Central memory CD8-positive, alpha-beta T cell (primary cell): ENCODE measurements around the gene DENND1A.
A peak's percentile ranks its signal among the peaks of the same experiment; 100 is the strongest.

Experiments
- ATAC-seq: fragments of 150-1000 bp; cut with Tn5 transposase; replicated peaks from 2 replicates; pipeline ENCODE4 v1.10.0; 2022; ENCODE audit warnings: mild to moderate bottlenecking, moderate FRiP score, moderate number of reproducible peaks; ENCODE audit not compliant: poor library complexity, severe bottlenecking; ENCODE audit errors: extremely low read depth
- DNase-seq, 2 donors: peaks; one replicate each; pipeline ENCODE4 v3.0.0; 2021; ENCODE audit warnings: low spot score in 2 of 2
- H3K27ac Mint-ChIP-seq: one replicate; pipeline ENCODE4 v1.8.0; 2022; ENCODE audit warnings: low read depth, mild to moderate bottlenecking, moderate library complexity, mixed read lengths
- H3K27me3 Mint-ChIP-seq: one replicate; pipeline ENCODE4 v1.8.0; 2022; ENCODE audit warnings: mixed read lengths
- H3K36me3 Mint-ChIP-seq: one replicate; pipeline ENCODE4 v1.8.0; 2022; ENCODE audit warnings: mild to moderate bottlenecking, moderate library complexity, mixed read lengths; ENCODE audit not compliant: insufficient read depth
- H3K4me1 Mint-ChIP-seq: one replicate; pipeline ENCODE4 v1.8.0; 2022; ENCODE audit warnings: mixed read lengths
- H3K4me3 Mint-ChIP-seq: one replicate; pipeline ENCODE4 v1.8.0; 2022; ENCODE audit warnings: mild to moderate bottlenecking, moderate library complexity, mixed read lengths
- H3K9me3 Mint-ChIP-seq: one replicate; pipeline ENCODE4 v1.8.0; 2022; ENCODE audit warnings: mixed read lengths

The DENND1A gene

DNA sequence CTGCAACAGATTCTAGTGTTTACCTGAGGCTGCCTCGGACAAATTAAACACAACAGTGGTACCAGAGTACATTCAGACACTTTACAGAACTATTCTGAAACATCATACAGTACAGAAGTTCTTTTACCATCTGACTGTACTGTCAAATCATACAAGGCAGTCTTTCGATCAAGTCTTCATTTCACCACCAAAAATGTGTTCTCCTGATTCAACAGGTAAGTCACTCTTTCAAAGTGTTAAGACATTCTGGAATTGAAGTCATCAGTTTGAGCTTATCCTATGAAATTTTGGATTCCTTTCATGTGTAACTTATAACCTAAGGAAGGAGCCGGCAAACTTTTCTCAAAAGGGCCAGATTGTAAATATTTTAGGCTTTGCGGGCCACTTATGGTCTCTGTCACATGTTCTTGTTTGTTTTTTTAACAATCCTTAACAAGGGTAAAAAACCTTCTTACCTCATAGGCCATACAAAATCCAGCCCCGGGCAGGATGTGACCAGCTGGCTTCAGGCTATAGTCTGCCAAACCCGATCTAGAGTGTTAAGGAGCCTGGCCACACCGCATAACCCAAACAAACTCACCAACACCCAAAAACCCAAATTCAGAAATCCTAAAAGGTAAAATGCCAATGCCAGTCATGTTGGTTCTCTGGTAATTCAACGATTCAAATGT is 151.6 kb downstream of the DENND1A start:
- Mint-ChIP-seq H3K4me3 (no peak overlapping the region), H3K36me3 (no peaks in the 10 kb centered on the region), H3K4me1 (peaks cover 12% of the 10 kb centered on the region), H3K27me3 (no peaks in the 10 kb centered on the region), H3K9me3 (no peaks in the 10 kb centered on the region), H3K27ac (no peak overlapping the region)
- no peak for ATAC-seq
- DNase-seq, result no peak

DNA sequence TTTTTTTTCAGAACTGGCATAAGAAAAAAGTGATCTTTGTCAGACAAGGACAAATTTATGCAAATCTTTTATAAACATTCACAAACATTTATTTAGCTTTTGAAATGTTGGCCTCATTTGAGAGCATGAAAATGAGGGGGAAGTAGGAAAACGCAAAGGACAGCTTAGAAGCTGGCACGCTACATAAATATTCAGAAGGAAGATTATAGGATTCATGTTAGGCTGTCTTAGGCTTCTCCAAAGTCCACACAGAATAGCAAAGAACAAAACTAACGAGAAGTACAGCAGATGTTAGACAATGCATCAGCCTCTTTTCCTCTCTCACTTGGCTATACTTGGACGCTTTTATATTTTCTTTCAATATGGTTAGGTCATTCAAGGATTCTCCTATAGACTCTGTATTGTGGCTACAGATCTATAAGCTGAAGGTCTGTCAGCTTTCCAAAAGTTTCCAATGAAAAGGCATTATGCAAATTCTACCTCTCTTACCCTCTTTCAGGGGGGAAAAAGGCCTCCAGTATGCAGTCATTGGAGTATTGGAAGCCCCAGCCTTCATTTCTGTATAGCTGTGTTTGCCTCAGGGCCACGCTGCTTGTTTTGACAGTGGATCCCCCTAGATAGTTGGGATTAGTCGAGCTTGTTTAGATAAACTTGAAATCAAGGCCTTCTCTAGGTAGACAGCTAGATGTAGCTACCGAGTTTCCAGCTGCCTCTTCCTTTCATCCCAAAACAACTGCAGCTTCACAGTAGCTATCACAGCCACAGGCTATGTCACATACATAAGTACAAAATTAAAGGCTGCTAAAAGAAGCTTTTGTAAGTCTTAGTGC is 153.0 kb downstream of the DENND1A start:
- ATAC-seq, result no peak
- Mint-ChIP-seq H3K4me1 (peaks cover 12% of the 10 kb centered on the region), H3K36me3 (no peaks in the 10 kb centered on the region), H3K27ac (no peak overlapping the region), H3K9me3 (no peaks in the 10 kb centered on the region), H3K4me3 (no peak overlapping the region), H3K27me3 (no peaks in the 10 kb centered on the region)
- DNase-seq, result no peak

DNA sequence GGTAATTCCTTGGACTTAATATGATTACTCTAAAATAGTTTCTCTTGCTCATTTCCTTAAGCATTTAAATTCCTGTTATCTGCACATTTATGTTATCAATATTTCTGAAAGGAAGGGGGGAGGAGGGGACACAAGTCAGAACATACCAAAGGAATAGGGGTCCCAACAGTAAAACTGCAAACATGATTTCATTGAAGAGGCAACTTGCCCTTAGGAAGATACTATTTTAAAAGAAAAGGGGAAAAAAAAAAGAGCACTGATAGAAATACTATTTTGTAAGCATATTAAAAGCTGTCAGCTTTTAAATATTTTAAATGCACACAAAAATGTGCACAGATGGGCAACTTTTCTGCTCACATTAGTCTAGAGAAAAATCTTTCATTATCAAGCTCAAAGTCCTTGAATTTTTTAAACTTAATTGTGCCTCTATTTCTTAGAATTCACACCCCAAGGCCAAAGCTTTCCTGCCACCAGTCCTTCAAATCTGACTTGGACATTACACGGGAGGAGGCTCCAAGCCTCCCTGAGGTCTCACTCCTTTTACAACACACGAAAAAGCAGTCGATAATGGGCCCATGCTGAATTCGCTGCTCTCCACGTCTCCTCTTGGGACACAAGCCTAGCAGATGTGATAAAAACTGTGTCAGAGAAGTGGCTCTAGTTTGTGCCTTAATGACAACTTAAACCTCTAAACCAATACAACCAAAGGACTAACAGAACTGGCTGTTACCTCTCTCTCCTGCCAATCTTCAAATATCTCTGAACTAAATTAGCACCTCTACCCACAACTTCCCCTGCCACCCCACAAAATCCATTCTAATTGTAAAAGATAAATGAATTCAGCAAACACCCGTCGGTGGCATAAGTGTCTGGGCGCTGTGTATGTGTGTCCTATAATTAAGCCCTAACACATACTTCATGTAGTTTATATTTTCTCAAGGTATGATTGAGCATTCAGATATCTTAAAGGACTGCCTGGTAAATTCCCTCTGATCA is 154.3 kb downstream of the DENND1A start:
- no peak overlapping the region for H3K27ac Mint-ChIP-seq
- H3K9me3 Mint-ChIP-seq, result no peaks in the 10 kb centered on the region
- H3K4me3 Mint-ChIP-seq, result no peak overlapping the region
- H3K36me3 Mint-ChIP-seq, result no peaks in the 10 kb centered on the region
- peak; percentile 67 for ATAC-seq
- H3K4me1 Mint-ChIP-seq, result peaks cover 12% of the 10 kb centered on the region
- DNase-seq, result no peak
- H3K27me3 Mint-ChIP-seq, result no peaks in the 10 kb centered on the region

DNA sequence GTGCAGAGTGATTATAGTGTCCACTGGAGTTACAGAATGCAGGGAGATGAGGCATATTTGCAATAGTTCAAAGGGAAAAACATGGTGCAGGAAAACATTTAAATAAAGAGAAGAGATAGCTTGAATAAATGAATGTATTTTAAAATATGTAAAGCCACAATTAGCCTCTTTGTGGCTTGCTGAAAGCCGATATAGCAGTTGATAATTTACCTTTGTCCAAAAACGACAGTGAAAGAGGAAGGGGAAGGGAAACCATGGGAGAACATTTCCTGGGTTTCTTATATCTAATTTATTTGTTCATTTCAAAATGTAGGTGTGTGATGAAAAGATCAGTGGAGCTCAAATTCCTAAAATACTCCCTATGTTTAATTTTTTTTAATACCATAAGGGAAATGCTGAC is 156.1 kb downstream of the DENND1A start:
- no peaks in the 10 kb centered on the region for H3K9me3 Mint-ChIP-seq
- H3K4me3 Mint-ChIP-seq, result no peak overlapping the region
- no peaks in the 10 kb centered on the region for H3K27me3 Mint-ChIP-seq
- peaks cover 18% of the 10 kb centered on the region for H3K4me1 Mint-ChIP-seq
- DNase-seq, result no peak
- no peak overlapping the region for H3K27ac Mint-ChIP-seq
- no peaks in the 10 kb centered on the region for H3K36me3 Mint-ChIP-seq
- no peak for ATAC-seq

DNA sequence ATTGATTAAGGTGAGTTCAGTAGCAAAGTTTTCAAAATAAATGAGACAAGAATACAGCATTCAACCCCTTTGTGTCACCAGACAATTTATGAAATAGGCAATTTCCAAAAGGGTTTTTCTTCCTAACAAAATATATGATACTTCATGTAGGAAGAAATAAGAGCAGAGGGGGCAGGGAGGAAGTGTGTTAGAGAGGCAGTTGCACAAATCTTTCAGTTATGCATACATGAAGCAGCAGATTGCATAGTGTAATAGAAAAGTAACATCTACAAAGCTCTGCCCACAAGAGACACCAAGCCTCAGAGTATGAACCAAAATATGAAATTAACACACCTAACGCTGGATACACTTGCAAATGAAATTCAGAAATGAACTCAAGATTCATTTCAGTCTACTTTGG is 157.0 kb downstream of the DENND1A start:
- H3K27ac Mint-ChIP-seq, result no peak overlapping the region
- no peaks in the 10 kb centered on the region for H3K9me3 Mint-ChIP-seq
- DNase-seq (no peak), ATAC-seq (no peak)
- H3K36me3 Mint-ChIP-seq, result no peaks in the 10 kb centered on the region
- no peaks in the 10 kb centered on the region for H3K27me3 Mint-ChIP-seq
- peaks cover 18% of the 10 kb centered on the region for H3K4me1 Mint-ChIP-seq
- H3K4me3 Mint-ChIP-seq, result no peak overlapping the region

DNA sequence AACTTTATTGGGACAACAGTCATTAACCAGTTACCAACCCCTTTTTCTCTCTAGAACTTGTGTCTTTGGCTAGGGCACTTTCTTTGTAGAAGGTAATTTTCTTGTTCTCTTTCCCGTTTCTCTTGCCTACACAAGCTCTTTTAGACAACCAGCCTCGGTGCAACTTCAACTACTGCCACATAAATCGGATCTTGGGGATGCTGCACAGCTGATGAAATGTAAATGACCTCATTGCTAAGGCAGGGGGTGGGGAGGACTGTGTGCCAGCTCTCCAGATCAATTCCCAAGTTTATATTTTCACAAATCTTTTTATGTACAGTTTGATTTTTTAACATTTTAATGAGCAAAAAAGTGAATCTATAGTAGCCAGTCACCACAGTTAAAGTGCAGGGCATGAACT is 157.6 kb downstream of the DENND1A start:
- Mint-ChIP-seq H3K27ac (no peak overlapping the region), H3K4me1 (peaks cover 18% of the 10 kb centered on the region), H3K9me3 (no peaks in the 10 kb centered on the region), H3K4me3 (no peak overlapping the region), H3K27me3 (no peaks in the 10 kb centered on the region), H3K36me3 (no peaks in the 10 kb centered on the region)
- ATAC-seq (no peak), DNase-seq (no peak)

DNA sequence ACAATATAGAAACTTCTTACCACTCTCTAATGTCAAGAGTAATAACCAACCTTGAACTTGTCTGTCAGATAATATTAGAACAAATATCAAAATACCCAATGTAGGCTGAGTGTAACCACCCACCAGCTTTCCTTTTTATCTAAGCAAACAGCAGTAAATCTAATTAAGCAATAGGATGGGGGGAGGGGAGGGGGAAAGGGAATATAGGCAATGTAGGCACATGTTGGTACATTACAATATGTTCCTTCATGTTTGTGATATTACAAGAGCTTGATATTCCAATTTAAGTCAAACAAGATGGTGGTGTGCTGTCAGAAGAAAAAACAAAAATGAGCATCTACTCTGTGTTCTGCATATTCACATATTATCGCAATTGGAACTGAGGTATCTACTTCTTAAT is 158.2 kb downstream of the DENND1A start:
- DNase-seq (no peak), ATAC-seq (no peak)
- H3K9me3 Mint-ChIP-seq, result no peaks in the 10 kb centered on the region
- no peaks in the 10 kb centered on the region for H3K36me3 Mint-ChIP-seq
- peaks cover 18% of the 10 kb centered on the region for H3K4me1 Mint-ChIP-seq
- H3K4me3 Mint-ChIP-seq, result no peak overlapping the region
- H3K27me3 Mint-ChIP-seq, result no peaks in the 10 kb centered on the region
- no peak overlapping the region for H3K27ac Mint-ChIP-seq

DNA sequence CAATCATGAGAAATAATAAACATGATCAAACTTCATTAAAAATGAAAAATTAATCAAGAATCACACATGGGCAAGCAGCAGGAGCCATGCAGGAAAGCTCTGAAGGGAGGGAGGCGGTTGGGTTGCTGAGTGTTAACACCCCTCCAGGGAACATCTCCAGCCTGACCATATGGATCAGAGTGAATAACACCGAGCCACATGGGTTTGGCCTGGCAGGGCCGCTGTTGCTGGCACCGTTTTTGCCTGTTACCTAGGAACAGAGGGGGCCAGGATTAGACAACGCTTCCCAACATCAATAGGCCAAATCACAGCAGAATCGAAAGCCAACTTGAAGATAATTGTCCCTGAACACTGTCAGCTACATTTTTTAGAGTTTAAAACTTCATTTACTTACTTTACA is 160.2 kb downstream of the DENND1A start:
- ATAC-seq (no peak), DNase-seq (no peak)
- Mint-ChIP-seq H3K4me1 (peaks cover 6% of the 10 kb centered on the region), H3K27me3 (no peaks in the 10 kb centered on the region), H3K27ac (no peak overlapping the region), H3K36me3 (peaks cover 2% of the 10 kb centered on the region), H3K4me3 (no peak overlapping the region), H3K9me3 (no peaks in the 10 kb centered on the region)

DNA sequence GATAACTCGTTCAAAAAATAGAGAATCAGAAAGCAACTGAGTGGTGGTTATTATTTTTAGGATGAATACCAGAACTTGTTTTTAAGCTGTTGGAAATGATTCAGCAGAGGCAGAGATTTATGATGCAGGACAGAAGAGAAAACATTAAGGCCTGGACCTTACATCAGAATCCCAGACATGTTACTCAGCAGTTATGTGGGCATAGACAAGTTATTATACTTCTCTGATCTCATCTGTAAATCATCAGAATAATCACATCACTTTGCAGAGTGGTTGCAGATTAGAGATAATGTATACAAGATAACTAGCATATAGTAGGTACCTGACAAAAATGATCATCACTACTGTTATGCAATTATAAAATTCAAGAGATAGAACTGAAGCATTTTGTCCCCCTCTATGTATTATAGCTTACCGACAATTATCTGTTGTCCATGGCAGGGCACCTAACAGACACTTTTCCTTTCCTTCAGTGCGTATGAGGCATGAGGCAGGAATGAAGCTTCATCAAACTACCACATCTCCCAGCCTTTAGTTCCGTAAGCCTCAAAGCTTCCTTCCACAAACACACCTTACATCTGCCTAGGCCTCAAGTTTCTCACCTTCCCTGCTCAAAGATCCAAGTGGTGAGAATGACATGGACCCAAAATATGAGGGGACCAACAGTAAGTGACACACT is 165.9 kb downstream of the DENND1A start:
- Mint-ChIP-seq H3K36me3 (peaks cover 2% of the 10 kb centered on the region), H3K9me3 (no peaks in the 10 kb centered on the region), H3K4me3 (no peak overlapping the region), H3K27ac (no peak overlapping the region), H3K27me3 (no peaks in the 10 kb centered on the region), H3K4me1 (no peaks in the 10 kb centered on the region)
- no peak for DNase-seq
- ATAC-seq, result no peak

DNA sequence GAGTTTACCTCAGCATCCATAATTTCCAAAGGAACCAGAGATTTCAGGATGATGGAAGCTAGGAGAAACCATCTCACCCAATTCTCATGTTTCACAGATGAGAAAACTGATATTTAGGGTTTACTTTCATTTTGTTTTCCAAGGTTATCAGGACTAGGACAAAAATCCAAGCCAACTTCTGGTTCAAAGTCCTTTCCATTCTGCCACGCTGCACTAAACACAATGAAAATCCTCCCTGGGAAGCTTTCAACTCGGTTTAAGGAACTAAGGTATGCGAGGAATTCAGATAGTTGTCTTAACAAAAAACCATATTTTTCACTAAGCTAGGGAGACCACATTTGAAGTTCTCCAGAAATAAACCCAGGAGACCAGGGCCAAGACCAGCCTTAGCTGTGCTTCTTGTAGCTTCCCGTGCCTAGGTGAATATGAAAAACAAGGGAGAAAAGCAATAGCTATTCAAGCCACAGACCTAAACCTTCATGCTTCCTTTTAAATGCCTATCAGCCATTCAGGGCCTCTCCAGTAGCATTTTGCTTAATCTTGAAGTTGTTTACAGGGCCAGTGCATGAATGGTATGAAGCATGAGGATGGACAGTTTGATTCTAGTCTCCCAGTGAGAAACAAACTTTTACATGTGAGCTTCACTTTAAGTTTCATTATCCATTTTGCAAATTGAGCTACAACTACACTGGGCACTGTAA is 167.9 kb downstream of the DENND1A start:
- H3K4me1 Mint-ChIP-seq, result no peaks in the 10 kb centered on the region
- ATAC-seq (no peak), DNase-seq (no peak)
- no peaks in the 10 kb centered on the region for H3K9me3 Mint-ChIP-seq
- no peak overlapping the region for H3K4me3 Mint-ChIP-seq
- H3K27ac Mint-ChIP-seq, result no peak overlapping the region
- H3K36me3 Mint-ChIP-seq, result peaks cover 2% of the 10 kb centered on the region
- H3K27me3 Mint-ChIP-seq, result no peaks in the 10 kb centered on the region

DNA sequence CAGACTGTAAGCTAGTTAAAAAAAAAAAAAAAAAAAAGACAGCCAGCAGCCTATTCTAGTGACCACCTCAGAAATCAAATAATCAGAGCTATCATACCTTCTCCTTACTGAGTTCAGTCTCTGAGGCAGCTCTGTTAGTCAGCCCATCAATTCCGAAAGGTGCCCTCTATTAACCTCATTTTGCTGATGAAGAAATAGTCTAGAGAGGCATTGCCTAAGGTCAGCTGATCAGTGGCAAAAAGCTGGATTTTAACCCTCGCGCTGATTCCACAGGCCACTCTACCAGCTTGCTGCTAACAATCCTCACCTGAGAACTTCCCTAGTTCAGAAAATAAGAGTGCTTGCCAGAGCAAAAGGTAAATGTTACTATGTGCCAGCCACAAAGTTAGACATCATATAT is 172.0 kb downstream of the DENND1A start:
- H3K9me3 Mint-ChIP-seq, result no peaks in the 10 kb centered on the region
- no peak for ATAC-seq
- DNase-seq, result no peak
- no peaks in the 10 kb centered on the region for H3K4me1 Mint-ChIP-seq
- H3K27me3 Mint-ChIP-seq, result no peaks in the 10 kb centered on the region
- H3K4me3 Mint-ChIP-seq, result no peak overlapping the region
- no peak overlapping the region for H3K27ac Mint-ChIP-seq
- H3K36me3 Mint-ChIP-seq, result no peaks in the 10 kb centered on the region

DNA sequence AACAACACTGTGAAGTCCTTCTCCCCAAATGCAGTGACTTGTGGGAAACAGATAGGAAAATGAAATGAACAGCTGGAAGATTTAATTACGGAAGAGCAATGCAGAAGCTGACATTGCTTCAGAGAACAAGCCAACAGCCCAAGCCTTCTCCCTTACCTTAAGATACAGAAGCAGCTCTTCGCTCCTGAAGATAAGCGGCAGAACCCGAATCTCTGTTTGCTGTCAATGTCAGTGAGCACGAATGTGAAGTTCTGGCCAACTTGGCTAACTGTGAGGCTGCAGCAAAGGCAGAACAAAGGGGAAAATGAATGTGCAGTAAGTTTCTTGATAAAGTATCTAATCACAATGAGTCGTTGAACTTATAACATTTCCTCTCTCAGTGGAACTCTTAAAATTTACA is 172.4 kb downstream of the DENND1A start:
- Mint-ChIP-seq H3K4me3 (no peak overlapping the region), H3K27ac (no peak overlapping the region), H3K36me3 (no peaks in the 10 kb centered on the region), H3K9me3 (no peaks in the 10 kb centered on the region), H3K4me1 (no peaks in the 10 kb centered on the region), H3K27me3 (no peaks in the 10 kb centered on the region)
- ATAC-seq (no peak), DNase-seq (no peak)
